A549 treated with CpdA at 1 μM for 4 hours (cell line): ENCODE data around the gene BCAN. TPM values are rescaled to one million over a fixed set of nuclear protein-coding genes. Genes with fewer than 3 reads are reported as not detected.

ENCODE experiments used
- total RNA-seq: library from RNA; stranded (reverse); fragments of 200-300 nt; extraction: Qiagen RNA extraction; gene quantifications from 5 replicates; pipeline ENCODE4 v1.2.3, GENCODE V29; 2022; ENCODE audit warnings: low read depth

BCAN gene
- 0.08 to 0.12 TPM in 2 of 5 replicates, not detected in the others for total RNA-seq

GRCh38 chr1:156641761-156642264, at the start of gene BCAN:
Gene BCAN, plus strand, starts transcription at chr1:156642117. Its CDS starts 3,938 bp downstream, at chr1:156646055.

GRCh38 chr1:156601122-156601830, 40.6 kb upstream of the BCAN start, which contains the start of gene GPATCH4:
Gene GPATCH4, minus strand, starts transcription at chr1:156601479.

GRCh38 chr1:156618853-156619581, 22.9 kb upstream of the BCAN start, which contains the start of gene HAPLN2:
Gene HAPLN2, plus strand, starts transcription at chr1:156619415. Its CDS starts 4,076 bp downstream, at chr1:156623491.

GRCh38 chr1:156676820-156677615, 35.1 kb downstream of the BCAN start, which contains the start of gene NES:
Gene NES, minus strand, starts transcription at chr1:156677407. Its CDS starts 143 bp downstream, at chr1:156677264.

GRCh38 chr1:156705321-156705917, 63.5 kb downstream of the BCAN start, which contains the start of gene CRABP2:
Gene CRABP2, minus strand, starts transcription at chr1:156705583. Its CDS starts 137 bp downstream, at chr1:156705446.

Other genes starting within 250 kb of the BCAN start
- 24.4 to 37.4 TPM (median 33.9 TPM) in 5 replicates for gene MEF2D, start 141.3 kb upstream of the BCAN start, total RNA-seq
- gene IQGAP3, start 69.6 kb upstream of the BCAN start, total RNA-seq = 13.6 to 17.9 TPM (median 15.8 TPM) in 5 replicates
- not detected in 5 replicates for gene TTC24, start 62.4 kb upstream of the BCAN start, total RNA-seq
- gene NAXE, start 50.3 kb upstream of the BCAN start, total RNA-seq = 131 to 175 TPM (median 166 TPM) in 5 replicates
- 65.0 to 92.5 TPM (median 74.0 TPM) in 5 replicates for gene GPATCH4, start 40.6 kb upstream of the BCAN start, total RNA-seq
- gene HAPLN2, start 22.7 kb upstream of the BCAN start, total RNA-seq = 0.03 TPM in 1 of 5 replicates, not detected in the others
- gene NES, start 35.3 kb downstream of the BCAN start, total RNA-seq = 1.2 to 1.4 TPM (median 1.4 TPM) in 5 replicates
- 9.5 to 13.7 TPM (median 12.0 TPM) in 5 replicates for gene CRABP2, start 63.5 kb downstream of the BCAN start, total RNA-seq
- 20.1 to 30.3 TPM (median 25.1 TPM) in 5 replicates for gene METTL25B, start 86.4 kb downstream of the BCAN start, total RNA-seq
- gene ISG20L2, start 86.6 kb downstream of the BCAN start, total RNA-seq = 43.8 to 50.8 TPM (median 45.5 TPM) in 5 replicates
- 176 to 207 TPM (median 198 TPM) in 5 replicates for gene MRPL24, start 99.0 kb downstream of the BCAN start, total RNA-seq
- gene HDGF, start 109.6 kb downstream of the BCAN start, total RNA-seq = 447 to 471 TPM (median 466 TPM) in 5 replicates
- 73.2 to 83.6 TPM (median 74.3 TPM) in 5 replicates for gene PRCC, start 125.4 kb downstream of the BCAN start, total RNA-seq
- 3.6 to 5.2 TPM (median 4.1 TPM) in 5 replicates for gene SH2D2A, start 174.7 kb downstream of the BCAN start, total RNA-seq
- not detected in 5 replicates for gene INSRR, start 217.0 kb downstream of the BCAN start, total RNA-seq
- gene NTRK1, start 218.7 kb downstream of the BCAN start, total RNA-seq = 0.08 to 0.16 TPM (median 0.10 TPM) in 4 of 5 replicates, not detected in the other